DOHH2 (cell line): Measurements from ENCODE around the gene CD248.

Experiments
- EZH2phosphoT487 ChIP-seq: fragments of 200-600 bp; sonication (generic); IDR thresholded peaks from 2 replicates; pipeline ENCODE4 v1.6.1; 2017; ENCODE audit warnings: borderline replicate concordance, mild to moderate bottlenecking, antibody characterized with exemption, low read length, moderate library complexity, mixed read lengths
- TF ChIP-seq, protein P1 (sequence below): fragments of 200-600 bp; sonication (generic); IDR thresholded peaks from one replicate; pipeline ENCODE4 v1.5.1; 2014; ENCODE audit warnings: antibody characterized with exemption, mild to moderate bottlenecking, low read depth, low read length; ENCODE audit not compliant: poor library complexity, severe bottlenecking

DNA sequence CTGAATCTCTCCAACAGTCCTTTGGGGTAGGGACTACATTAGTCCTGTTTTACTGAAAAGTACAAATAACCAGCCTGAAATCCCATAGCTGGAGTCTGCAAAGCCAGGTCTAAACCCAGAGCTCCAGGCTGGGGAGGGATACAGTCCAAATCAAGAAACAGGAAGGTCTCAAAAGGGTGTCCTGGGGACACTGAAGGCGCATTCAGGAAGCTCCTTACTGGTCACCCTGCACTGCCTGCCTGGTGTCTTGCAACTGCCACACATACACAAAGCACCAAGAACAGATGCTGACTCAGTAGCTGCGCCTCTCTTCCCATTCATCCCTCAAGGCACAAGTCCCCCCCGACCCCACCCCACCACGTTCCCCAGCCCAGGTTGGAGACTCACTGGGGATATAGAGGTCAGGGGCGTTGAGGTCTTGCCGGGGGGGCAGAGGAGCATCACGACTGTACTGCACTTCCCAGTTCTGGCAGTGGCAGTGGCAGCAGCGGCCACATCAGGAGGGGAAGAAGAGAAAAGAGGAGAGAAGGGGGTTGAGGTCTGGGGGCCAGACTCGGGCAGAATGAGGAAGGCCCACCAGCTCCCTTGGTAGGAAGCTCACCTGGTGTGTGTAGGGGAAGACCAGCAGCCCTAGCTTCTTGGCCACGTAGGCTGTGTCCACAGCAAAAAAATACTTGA, 29.5 kb downstream of the CD248 start:
- TF ChIP-seq, protein P1, sequence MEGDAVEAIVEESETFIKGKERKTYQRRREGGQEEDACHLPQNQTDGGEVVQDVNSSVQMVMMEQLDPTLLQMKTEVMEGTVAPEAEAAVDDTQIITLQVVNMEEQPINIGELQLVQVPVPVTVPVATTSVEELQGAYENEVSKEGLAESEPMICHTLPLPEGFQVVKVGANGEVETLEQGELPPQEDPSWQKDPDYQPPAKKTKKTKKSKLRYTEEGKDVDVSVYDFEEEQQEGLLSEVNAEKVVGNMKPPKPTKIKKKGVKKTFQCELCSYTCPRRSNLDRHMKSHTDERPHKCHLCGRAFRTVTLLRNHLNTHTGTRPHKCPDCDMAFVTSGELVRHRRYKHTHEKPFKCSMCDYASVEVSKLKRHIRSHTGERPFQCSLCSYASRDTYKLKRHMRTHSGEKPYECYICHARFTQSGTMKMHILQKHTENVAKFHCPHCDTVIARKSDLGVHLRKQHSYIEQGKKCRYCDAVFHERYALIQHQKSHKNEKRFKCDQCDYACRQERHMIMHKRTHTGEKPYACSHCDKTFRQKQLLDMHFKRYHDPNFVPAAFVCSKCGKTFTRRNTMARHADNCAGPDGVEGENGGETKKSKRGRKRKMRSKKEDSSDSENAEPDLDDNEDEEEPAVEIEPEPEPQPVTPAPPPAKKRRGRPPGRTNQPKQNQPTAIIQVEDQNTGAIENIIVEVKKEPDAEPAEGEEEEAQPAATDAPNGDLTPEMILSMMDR: no peak
- no peak for TF ChIP-seq EZH2phosphoT487
